ENCODE results near the gene CD14.

DNA sequence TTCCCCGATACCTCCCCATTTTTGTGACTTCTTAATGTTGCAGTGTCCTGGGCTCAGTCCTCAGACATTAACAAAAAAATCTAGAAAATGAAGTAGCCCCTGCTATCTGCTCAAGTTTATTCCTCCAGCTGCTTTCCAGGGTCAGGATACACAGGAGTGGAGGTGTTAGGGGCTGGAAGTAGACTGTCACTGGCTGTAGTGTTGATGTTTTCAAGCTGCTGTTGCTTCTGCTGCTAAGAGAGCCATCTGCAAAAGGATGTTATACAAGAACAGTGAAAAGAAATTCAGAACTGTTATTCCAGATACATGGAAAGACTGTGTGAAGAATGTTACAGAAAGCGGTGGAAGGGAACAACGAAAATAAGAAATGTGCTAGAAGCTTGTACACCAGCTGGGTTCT, 10.7 kb downstream of the CD14 start:
- TF ChIP-seq POLR2AphosphoS5 (IDR thresholded peaks at IDR 0.05; ENCODE audit: low read depth, low read length) (no peak), SPI1 (IDR thresholded peaks at IDR 0.05; ENCODE audit: low read depth, low read length) (no peak), PAX5 (IDR thresholded peaks at IDR 0.05; ENCODE audit: insufficient read depth, low read length, severe bottlenecking) (no peak), POLR2A (IDR thresholded peaks at IDR 0.05; ENCODE audit: low read depth, low read length) (no peak), TAF1 (IDR thresholded peaks at IDR 0.05; ENCODE audit: low read depth, low read length) (no peak), POU2F2 (IDR thresholded peaks at IDR 0.05; ENCODE audit: low read depth, low read length) (no peak)

Measured in GM12891 (cell line).